Measurements from ENCODE around the gene MLF2.
A peak's percentile ranks its signal among the peaks of the same experiment; 100 is the strongest.

The MLF2 gene

GRCh38 chr12:6730169-6730568, 22.8 kb downstream of the MLF2 start:
- no peaks in the 10 kb centered on the region for H3K79me2 ChIP-seq (ENCODE audit: low read length)
- peaks cover 5% of the 10 kb centered on the region; the same call in 1 of the 2 replicates for H3F3A ChIP-seq (ENCODE audit: insufficient read depth, low read length)
- no peak overlapping the region for H2AFZ ChIP-seq (ENCODE audit: low read length)
- H3K9me2 ChIP-seq (replicated peaks; ENCODE audit: insufficient read depth, low read length) = no peaks in the 10 kb centered on the region
- no peak overlapping the region for H3K9ac ChIP-seq (ENCODE audit: low read length)
- H3K4me1 ChIP-seq (ENCODE audit: low read length) = 0 out of 2 replicates have a peak, but pooled peaks cover 2% of the 10 kb centered on the region
- H3K4me3 ChIP-seq (ENCODE audit: low read length) = no peak overlapping the region
- TF ChIP-seq EZH2 (optimal IDR thresholded peaks at IDR 0.05; ENCODE audit: low read depth, low read length) = no peak
- no peak for TF ChIP-seq EZH2phosphoT487 (IDR thresholded peaks at IDR 0.05; ENCODE audit: low read length)
- TF ChIP-seq, protein P1, sequence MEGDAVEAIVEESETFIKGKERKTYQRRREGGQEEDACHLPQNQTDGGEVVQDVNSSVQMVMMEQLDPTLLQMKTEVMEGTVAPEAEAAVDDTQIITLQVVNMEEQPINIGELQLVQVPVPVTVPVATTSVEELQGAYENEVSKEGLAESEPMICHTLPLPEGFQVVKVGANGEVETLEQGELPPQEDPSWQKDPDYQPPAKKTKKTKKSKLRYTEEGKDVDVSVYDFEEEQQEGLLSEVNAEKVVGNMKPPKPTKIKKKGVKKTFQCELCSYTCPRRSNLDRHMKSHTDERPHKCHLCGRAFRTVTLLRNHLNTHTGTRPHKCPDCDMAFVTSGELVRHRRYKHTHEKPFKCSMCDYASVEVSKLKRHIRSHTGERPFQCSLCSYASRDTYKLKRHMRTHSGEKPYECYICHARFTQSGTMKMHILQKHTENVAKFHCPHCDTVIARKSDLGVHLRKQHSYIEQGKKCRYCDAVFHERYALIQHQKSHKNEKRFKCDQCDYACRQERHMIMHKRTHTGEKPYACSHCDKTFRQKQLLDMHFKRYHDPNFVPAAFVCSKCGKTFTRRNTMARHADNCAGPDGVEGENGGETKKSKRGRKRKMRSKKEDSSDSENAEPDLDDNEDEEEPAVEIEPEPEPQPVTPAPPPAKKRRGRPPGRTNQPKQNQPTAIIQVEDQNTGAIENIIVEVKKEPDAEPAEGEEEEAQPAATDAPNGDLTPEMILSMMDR (IDR thresholded peaks at IDR 0.05; ENCODE audit: low read length) = no peak
- no peak for DNase-seq
- 0 out of 2 replicates have a peak, but pooled peaks cover 5% of the 10 kb centered on the region for H3K36me3 ChIP-seq (replicated peaks; ENCODE audit: insufficient read depth, low read length)
- H3K27me3 ChIP-seq (replicated peaks; ENCODE audit: insufficient read depth, low read length) = no peaks in the 10 kb centered on the region
- H4K20me1 ChIP-seq (ENCODE audit: insufficient read depth, low read length) = no peaks in the 10 kb centered on the region
- H3K9me3 ChIP-seq (replicated peaks; ENCODE audit: insufficient read depth, low read length) = no peaks in the 10 kb centered on the region
- no peak overlapping the region for H3K27ac ChIP-seq (ENCODE audit: low read length)
- H3K4me2 ChIP-seq (ENCODE audit: low read depth, low read length) = no peak overlapping the region

- no peaks in the 10 kb centered on the region for H3K9me2 ChIP-seq (replicated peaks; ENCODE audit: insufficient read depth, low read length)
- H3K36me3 ChIP-seq (replicated peaks; ENCODE audit: insufficient read depth, low read length) = 0 out of 2 replicates have a peak, but pooled peaks cover 5% of the 10 kb centered on the region
- H3K79me2 ChIP-seq (ENCODE audit: low read length) = peaks cover 7% of the 10 kb centered on the region
- H3K9ac ChIP-seq (ENCODE audit: low read length) = no peak overlapping the region
- no peak overlapping the region for H3K4me3 ChIP-seq (ENCODE audit: low read length)
- H3K27ac ChIP-seq (ENCODE audit: low read length) = no peak overlapping the region
- H3K4me1 ChIP-seq (ENCODE audit: low read length) = peaks cover 6% of the 10 kb centered on the region
- H3F3A ChIP-seq (ENCODE audit: insufficient read depth, low read length) = peaks cover 7% of the 10 kb centered on the region
- H4K20me1 ChIP-seq (ENCODE audit: insufficient read depth, low read length) = no peaks in the 10 kb centered on the region
- no peaks in the 10 kb centered on the region for H3K9me3 ChIP-seq (replicated peaks; ENCODE audit: insufficient read depth, low read length)
- TF ChIP-seq, protein P1 (IDR thresholded peaks at IDR 0.05; ENCODE audit: low read length) = no peak
- TF ChIP-seq EZH2phosphoT487 (IDR thresholded peaks at IDR 0.05; ENCODE audit: low read length) (no peak), EZH2 (optimal IDR thresholded peaks at IDR 0.05; ENCODE audit: low read depth, low read length) (no peak)
- no peaks in the 10 kb centered on the region for H3K27me3 ChIP-seq (replicated peaks; ENCODE audit: insufficient read depth, low read length)
- no peak overlapping the region for H3K4me2 ChIP-seq (ENCODE audit: low read depth, low read length)
- no peak for DNase-seq
- H2AFZ ChIP-seq (ENCODE audit: low read length) = no peak overlapping the region
Measured at GRCh38 chr12:6729186-6729585, 23.8 kb downstream of the MLF2 start.

- Histone ChIP-seq H4K20me1 (ENCODE audit: insufficient read depth, low read length) (no peaks in the 10 kb centered on the region), H3K79me2 (ENCODE audit: low read length) (peaks cover 7% of the 10 kb centered on the region), H3F3A (ENCODE audit: insufficient read depth, low read length) (peaks cover 7% of the 10 kb centered on the region), H3K4me2 (ENCODE audit: low read depth, low read length) (peak overlapping the region; percentile 95; the same call in 1 of the 2 replicates), H3K27me3 (replicated peaks; ENCODE audit: insufficient read depth, low read length) (no peaks in the 10 kb centered on the region), H3K4me3 (ENCODE audit: low read length) (no peak overlapping the region), H2AFZ (ENCODE audit: low read length) (no peak overlapping the region), H3K36me3 (replicated peaks; ENCODE audit: insufficient read depth, low read length) (0 out of 2 replicates have a peak, but pooled peaks cover 5% of the 10 kb centered on the region), H3K9me3 (replicated peaks; ENCODE audit: insufficient read depth, low read length) (no peaks in the 10 kb centered on the region), H3K9me2 (replicated peaks; ENCODE audit: insufficient read depth, low read length) (no peaks in the 10 kb centered on the region), H3K27ac (ENCODE audit: low read length) (no peak overlapping the region), H3K9ac (ENCODE audit: low read length) (no peak overlapping the region), H3K4me1 (ENCODE audit: low read length) (peaks cover 6% of the 10 kb centered on the region)
- TF ChIP-seq, protein P1 (IDR thresholded peaks at IDR 0.05; ENCODE audit: low read length) = no peak
- no peak for TF ChIP-seq EZH2phosphoT487 (IDR thresholded peaks at IDR 0.05; ENCODE audit: low read length)
- no peak for TF ChIP-seq EZH2 (optimal IDR thresholded peaks at IDR 0.05; ENCODE audit: low read depth, low read length)
- no peak for DNase-seq
Measured at GRCh38 chr12:6725350-6725749, 27.6 kb downstream of the MLF2 start.
